GM12878 (cell line): Measurements from ENCODE around the gene ANO2. TPM values are rescaled to one million over a fixed set of nuclear protein-coding genes. Genes with fewer than 3 reads are reported as not detected.

Experiments used
- ATAC-seq: fragments of 200-7000 bp; cut with Tn5 transposase; 3 replicates; pipeline ENCODE4 v1.9.1; 2020; ENCODE audit warnings: mild to moderate bottlenecking, moderate library complexity
- BruUV-seq: library from RNA; stranded (reverse); fragments of 400-500 nt; replicated peaks from 2 replicates; lab custom pipeline; 2021; lab: Mats Ljungman, UMichigan
- CTCF ChIA-PET: fragments of 300-600 bp; sonication (Branson Sonifier 250); formaldehyde crosslinking; extraction: SDS; loops from one replicate; lab custom pipeline; 2021; ENCODE audit warnings: inconsistent platforms; lab: Yijun Ruan, JAX
- POLR2A ChIA-PET: fragments of 350-600 bp; formaldehyde crosslinking; extraction: SDS; loops from one replicate; lab custom pipeline; 2021; ENCODE audit warnings: inconsistent platforms; lab: Charles Lee
- RAD21 ChIA-PET: fragments of 300-600 bp; sonication (Branson Sonifier 250); formaldehyde crosslinking; loops from one replicate; lab custom pipeline; 2023; ENCODE audit warnings: antibody characterized with exemption; ENCODE audit not compliant: unreplicated experiment; lab: Charles Lee
- SMC1A ChIA-PET: fragments of 300-600 bp; sonication (Branson Sonifier 250); formaldehyde crosslinking; loops from one replicate; lab custom pipeline; 2023; ENCODE audit not compliant: unreplicated experiment, uncharacterized antibody; lab: Charles Lee
- DNase-seq: peaks from one replicate; pipeline ENCODE4 v3.0.0-alpha.2; 2011; ENCODE audit warnings: low read depth, low spot score
- FAIRE-seq: peaks from 3 replicates; lab custom pipeline; 2011; peaks lifted over from hg19 to GRCh38; lab: Jason Lieb, UNC
- H2AFZ ChIP-seq: 2 replicates; pipeline ENCODE4 v1.6.0; 2011; ENCODE audit warnings: low read depth, low read length, control low read depth; ENCODE audit not compliant: control insufficient read depth
- H3K27ac ChIP-seq: 2 replicates; pipeline ENCODE4 v1.5.1; 2011; ENCODE audit warnings: control low read depth; ENCODE audit not compliant: control insufficient read depth, insufficient read depth
- H3K27me3 ChIP-seq, 2 experiments: replicated peaks in 1 of 2; 2 replicates each; pipeline versions ENCODE4 v1.6.0 to v1.6.1; 2011; ENCODE audit warnings: low read length in 1 of 2; ENCODE audit not compliant: control insufficient read depth in 2 of 2, insufficient read depth in 2 of 2
- H3K36me3 ChIP-seq, 2 experiments: 2 replicates each; pipeline ENCODE4 v1.5.1; 2011; ENCODE audit warnings: low read length in 1 of 2; ENCODE audit not compliant: control insufficient read depth in 2 of 2, insufficient read depth in 2 of 2
- H3K4me1 ChIP-seq: 2 replicates; pipeline ENCODE4 v1.6.1; 2011; ENCODE audit warnings: mild to moderate bottlenecking, low read length, moderate library complexity, mixed read lengths; ENCODE audit not compliant: control insufficient read depth, insufficient read depth
- H3K4me2 ChIP-seq: 2 replicates; pipeline ENCODE4 v1.6.0; 2011; ENCODE audit warnings: control low read depth; ENCODE audit not compliant: control insufficient read depth, insufficient read depth
- H3K4me3 ChIP-seq: fragments of 200-600 bp; sonication (generic); 2 replicates; pipeline ENCODE4 v1.5.1; 2016
- H3K79me2 ChIP-seq: 2 replicates; pipeline ENCODE4 v1.6.0; 2011; ENCODE audit warnings: low read length; ENCODE audit not compliant: control insufficient read depth, insufficient read depth
- H3K9ac ChIP-seq: 2 replicates; pipeline ENCODE4 v1.8.0; 2011; ENCODE audit warnings: low read length, control low read depth, mixed read lengths; ENCODE audit not compliant: control insufficient read depth, insufficient read depth
- H3K9me3 ChIP-seq: replicated peaks from 3 replicates; pipeline ENCODE4 v1.5.1; 2011; ENCODE audit warnings: mild to moderate bottlenecking, low read length; ENCODE audit not compliant: control insufficient read depth, insufficient read depth
- H4K20me1 ChIP-seq: 2 replicates; pipeline ENCODE4 v1.6.0; 2011; ENCODE audit not compliant: control insufficient read depth, insufficient read depth
- ATF7 ChIP-seq: fragments of 450-650 bp; IDR thresholded peaks from 2 replicates; pipeline ENCODE4 v1.6.1; 2016; ENCODE audit warnings: low read depth, mild to moderate bottlenecking
- BMI1 ChIP-seq: fragments of 450-650 bp; IDR thresholded peaks from 2 replicates; pipeline ENCODE4 v1.6.1; 2016; ENCODE audit warnings: mild to moderate bottlenecking, moderate library complexity, borderline replicate concordance
- FOS ChIP-seq: IDR thresholded peaks from 3 replicates; pipeline ENCODE4 v1.6.1; 2011; ENCODE audit warnings: borderline replicate concordance; ENCODE audit not compliant: insufficient read length; ENCODE audit errors: extremely low read depth
- HCFC1 ChIP-seq: fragments of 150-350 bp; IDR thresholded peaks from 2 replicates; pipeline ENCODE4 v1.6.1; 2014; ENCODE audit warnings: low read length
- HSF1 ChIP-seq: fragments of 150-350 bp; IDR thresholded peaks from 2 replicates; pipeline ENCODE4 v1.6.1; 2014; ENCODE audit warnings: mild to moderate bottlenecking, low read depth, low read length
- KDM1A ChIP-seq: fragments of 200-600 bp; sonication (generic); IDR thresholded peaks from 2 replicates; pipeline ENCODE4 v1.6.1; 2016; ENCODE audit warnings: borderline replicate concordance
- KLF5 ChIP-seq: fragments of 450-650 bp; IDR thresholded peaks from 2 replicates; pipeline ENCODE4 v1.6.1; 2014; ENCODE audit warnings: mild to moderate bottlenecking; ENCODE audit not compliant: partially characterized antibody
- MEF2B ChIP-seq: fragments of 450-650 bp; IDR thresholded peaks from 2 replicates; pipeline ENCODE4 v1.6.1; 2018; ENCODE audit warnings: mild to moderate bottlenecking, moderate library complexity; ENCODE audit not compliant: partially characterized antibody, poor library complexity, severe bottlenecking
- PML ChIP-seq: IDR thresholded peaks from 2 replicates; pipeline ENCODE4 v1.6.1; 2012; ENCODE audit warnings: low read length, inconsistent platforms
- PRDM15 ChIP-seq: fragments of 450-650 bp; formaldehyde crosslinking; IDR thresholded peaks from 2 replicates; pipeline ENCODE4 v1.4.0; 2020; ENCODE audit warnings: mild to moderate bottlenecking, moderate library complexity
- RCOR1 ChIP-seq: conservative IDR thresholded peaks from 2 replicates; pipeline ENCODE4 v1.6.1; 2012; ENCODE audit warnings: low read depth, low read length, improper control_type of control experiment
- SMC3 ChIP-seq: IDR thresholded peaks from 2 replicates; pipeline ENCODE4 v1.6.1; 2011; ENCODE audit warnings: low read length, improper control_type of control experiment, borderline replicate concordance
- SREBF2 ChIP-seq: IDR thresholded peaks from 2 replicates; pipeline ENCODE4 v1.6.1; 2012; ENCODE audit warnings: mild to moderate bottlenecking, low read length
- YBX1 ChIP-seq: fragments of 450-650 bp; IDR thresholded peaks from 2 replicates; pipeline ENCODE4 v1.6.1; 2016; ENCODE audit warnings: antibody characterized with exemption
- ZNF592 ChIP-seq: fragments of 450-650 bp; IDR thresholded peaks from 2 replicates; pipeline ENCODE4 v1.6.1; 2017; ENCODE audit warnings: mild to moderate bottlenecking, moderate library complexity
- WGBS: methylation state at CpG from one replicate; pipeline ENCODE4 v1.1.6; 2016; ENCODE audit warnings: low lambda C conversion rate; ENCODE audit not compliant: insufficient replicate concordance, insufficient coverage; ENCODE audit errors: missing lambda C conversion rate; 5-methylcytosine and 5-hydroxymethylcytosine counted together
- in situ Hi-C: fragments of 300-500 bp; cut with MboI; formaldehyde crosslinking; loops from 9 replicates; pipeline ENCODE4 v1.14.3; 2018; ENCODE audit warnings: mixed read lengths
- intact Hi-C: fragments of 100-400 bp; cut with micrococcal nuclease; formaldehyde crosslinking; loops from one replicate; pipeline ENCODE4 v1.14.2; 2022; ENCODE audit not compliant: unreplicated experiment
- polyA plus RNA-seq, 11 experiments: library from polyadenylated mRNA; depleted of rRNA in 4 of 11; unstranded in 6 of 11; stranded (reverse) in 5 of 11; fragments of >200 nt; fragmentation: Nextera tagmentation in 4 of 11; fragmentation: Illumina TruSeq in 1 of 11; extraction: Ambion mirVana in 4 of 11; extraction: Trizol in 1 of 11; gene quantifications; 1 replicate in 1 of 11; 2 replicates in 10 of 11; pipeline versions ENCODE4 v1.2.1 to v1.2.3, GENCODE V29; 2011 to 2016; ENCODE audit warnings: inconsistent platforms in 2 of 11, missing spikeins in 2 of 11, low read depth in 1 of 11
- total RNA-seq, 4 experiments: library from RNA; depleted of rRNA in 3 of 4; stranded (reverse); fragments of >200 nt in 3 of 4; fragmentation: Illumina TruSeq in 1 of 4; extraction: Trizol in 1 of 4; gene quantifications; 2 replicates each; pipeline versions ENCODE4 v1.2.1 to v1.2.3, GENCODE V29; 2013 to 2021

Gene ANO2
- total and polyA plus RNA-seq, 10 of the 15 experiments (the other 5 are each of a cell fraction or from before 2014, with no cell fraction given) = not detected

- H3K4me1 ChIP-seq = no peaks in the 10 kb centered on the region
- no peak overlapping the region for H3K4me2 ChIP-seq
- ChIA-PET SMC1A (no interaction called here), RAD21 (no interaction called here), CTCF (no interaction called here), POLR2A (no interaction called here)
- no peaks in the 10 kb centered on the region for H3K79me2 ChIP-seq
- DNase-seq (no peak), FAIRE-seq (no peak), ATAC-seq (no peak)
- H3K27me3 ChIP-seq = peaks cover 0 to 1% of the 10 kb centered on the region in 2 experiments; a peak in 2 of 4 replicates
- in situ Hi-C loops (no loop called here), intact Hi-C loops (no loop called here)
- no TSS peak for BruUV-seq
- H3K9ac ChIP-seq = no peak overlapping the region
- no peak overlapping the region for H3K4me3 ChIP-seq
- no peaks in the 10 kb centered on the region for H3K36me3 ChIP-seq
- WGBS = 49% methylated on average over 4 of the region's 4 CpGs
- no peak overlapping the region for H3K27ac ChIP-seq
- H3K9me3 ChIP-seq = no peaks in the 10 kb centered on the region
- H4K20me1 ChIP-seq = no peaks in the 10 kb centered on the region
- no peak overlapping the region for H2AFZ ChIP-seq
- TF ChIP-seq SREBF2 = no peak
- TF ChIP-seq HSF1 = no peak
- TF ChIP-seq PML = no peak
- TF ChIP-seq MEF2B = no peak
- no peak for TF ChIP-seq KDM1A
- TF ChIP-seq BMI1 = no peak
- TF ChIP-seq FOS = no peak
- TF ChIP-seq ZNF592 = no peak
- TF ChIP-seq HCFC1 = no peak
- no peak for TF ChIP-seq KLF5
- no peak for TF ChIP-seq RCOR1
- TF ChIP-seq SMC3 = no peak
- TF ChIP-seq PRDM15 = no peak
- TF ChIP-seq YBX1 = no peak
- TF ChIP-seq ATF7 = no peak
Observed at GRCh38 chr12:5636907-5637306, 308.2 kb downstream of the ANO2 start.
